ENCODE data around the gene SCRT2.

The SCRT2 gene

DNA sequence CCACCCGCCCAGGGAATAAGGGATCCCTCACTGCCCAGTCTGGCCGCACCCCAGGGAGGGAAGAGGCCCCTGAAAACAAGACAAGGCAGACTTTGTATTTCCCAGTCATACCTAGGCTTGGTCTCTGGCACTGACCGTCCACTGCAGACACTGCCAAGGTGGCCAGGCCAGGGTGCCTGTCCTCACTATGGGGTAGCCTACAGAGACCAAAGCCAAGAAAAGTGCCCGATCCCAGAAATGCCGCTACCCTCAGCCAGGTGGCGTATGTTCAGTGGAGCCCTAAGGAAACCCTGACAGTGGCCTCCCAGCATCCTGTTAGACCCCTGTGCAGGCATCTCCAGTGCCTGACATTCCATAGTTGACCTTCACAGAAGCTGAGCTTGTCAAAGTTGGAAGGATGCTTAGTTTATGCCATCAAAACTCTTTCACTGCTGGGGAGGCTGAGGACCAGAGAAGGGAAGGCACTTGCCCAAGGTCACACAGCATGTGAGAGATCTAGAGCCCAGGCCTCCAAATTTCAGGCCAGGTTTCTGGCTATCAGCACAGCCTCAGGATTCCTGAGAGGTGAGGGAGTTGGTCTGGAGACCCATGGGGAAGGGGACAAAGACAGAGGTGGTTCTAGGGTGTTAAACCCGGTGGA is 2.5 kb downstream of the SCRT2 start:
- no peak for DNase-seq (ENCODE audit: low read depth)

DNA sequence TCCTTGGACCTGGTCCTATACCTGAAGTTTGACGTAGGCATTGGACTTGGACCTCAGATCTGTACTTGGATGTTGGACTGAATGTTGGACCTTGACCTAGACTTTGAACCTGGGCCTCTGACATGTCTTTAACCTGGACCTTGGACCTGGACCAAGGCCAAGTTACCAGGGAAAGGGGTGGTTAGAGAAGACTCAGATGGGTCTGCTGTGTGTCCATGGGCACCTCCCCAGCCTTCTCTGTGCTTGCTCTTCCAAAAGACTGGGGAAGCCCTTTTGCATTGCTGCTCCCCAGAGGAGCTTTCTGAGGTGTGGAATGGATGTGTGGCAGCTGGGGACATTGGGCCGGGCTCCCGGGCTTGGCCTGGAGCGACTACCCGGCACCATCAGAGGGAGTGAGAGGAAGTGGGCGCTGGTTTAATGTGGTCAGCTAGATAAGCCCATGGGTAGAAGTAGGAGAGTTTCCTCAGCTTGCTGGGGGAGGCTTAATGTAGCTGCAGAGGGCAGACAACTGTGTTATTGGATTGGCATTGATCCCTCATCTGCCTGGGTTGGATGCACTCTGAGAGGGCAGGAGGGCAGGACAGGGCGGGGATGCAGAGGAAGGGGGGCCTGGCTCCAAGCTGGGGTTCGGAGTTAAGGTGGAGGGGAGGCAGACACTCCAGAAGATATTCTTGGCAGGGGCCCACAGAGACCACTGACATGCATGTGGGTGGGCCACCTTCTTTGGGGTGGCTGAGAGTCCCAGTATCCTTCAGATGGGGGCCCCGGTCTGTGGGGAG is 4.2 kb downstream of the SCRT2 start:
- DNase-seq (ENCODE audit: low read depth) = no peak

DNA sequence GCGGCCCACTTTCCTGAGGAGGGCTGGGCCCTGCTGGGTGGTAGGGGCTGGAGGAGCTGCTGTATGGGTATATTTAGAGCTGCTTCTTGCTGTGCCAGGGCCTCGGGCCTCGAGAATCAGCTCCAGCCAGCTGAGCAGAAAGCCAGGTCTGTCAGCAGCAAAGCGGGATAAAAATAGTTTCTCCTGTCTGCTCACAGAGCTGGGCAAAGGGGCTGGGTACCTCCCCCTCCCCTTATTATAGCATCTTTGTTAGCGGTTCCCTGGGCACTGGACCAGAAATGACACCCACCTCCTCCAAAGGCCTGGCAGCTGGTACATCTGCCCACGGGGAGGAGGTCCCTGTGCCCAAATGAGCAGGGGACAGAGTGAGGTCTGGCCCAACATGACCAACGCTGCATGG is 6.0 kb downstream of the SCRT2 start:
- no peak for DNase-seq (ENCODE audit: low read depth)

DNA sequence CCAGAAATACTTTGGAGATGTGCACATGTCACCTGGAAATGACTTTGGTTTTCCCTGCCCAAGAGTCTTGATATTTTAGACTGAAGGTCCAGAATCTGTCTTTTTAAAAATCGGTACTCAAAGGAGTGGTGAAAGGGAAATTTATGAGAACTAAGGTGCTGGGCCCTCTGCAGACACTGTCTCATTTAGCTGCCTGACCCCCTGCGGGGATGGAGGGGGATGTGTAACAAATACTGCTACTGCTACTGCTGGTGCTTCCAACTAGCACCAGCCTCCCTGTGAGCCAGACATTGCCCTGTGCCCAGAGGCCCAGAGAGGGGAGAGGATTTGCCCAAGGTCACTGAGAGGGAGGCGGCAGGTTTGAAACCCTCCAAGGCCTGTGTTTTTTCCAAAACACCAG is 7.0 kb downstream of the SCRT2 start:
- DNase-seq (ENCODE audit: low read depth) = no peak

DNA sequence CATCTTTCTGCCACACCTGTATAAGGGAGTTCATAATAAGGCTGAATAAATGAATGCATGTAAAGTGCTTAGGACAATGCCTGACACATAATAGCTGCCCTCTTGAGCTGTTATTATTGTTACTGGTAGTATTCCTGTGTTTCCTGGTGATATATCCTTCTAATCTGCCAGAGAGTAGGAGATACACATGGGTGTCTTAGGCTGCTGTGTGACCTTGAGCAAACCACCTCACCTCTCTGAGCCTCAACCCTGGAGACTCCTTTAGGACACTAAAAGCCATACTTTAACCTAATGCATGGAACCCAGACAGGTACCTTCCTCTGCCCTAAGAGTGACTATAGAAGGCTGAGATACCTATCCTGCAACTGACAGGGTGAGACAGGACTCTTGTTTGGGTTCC is 7.6 kb downstream of the SCRT2 start:
- DNase-seq (ENCODE audit: low read depth) = no peak

DNA sequence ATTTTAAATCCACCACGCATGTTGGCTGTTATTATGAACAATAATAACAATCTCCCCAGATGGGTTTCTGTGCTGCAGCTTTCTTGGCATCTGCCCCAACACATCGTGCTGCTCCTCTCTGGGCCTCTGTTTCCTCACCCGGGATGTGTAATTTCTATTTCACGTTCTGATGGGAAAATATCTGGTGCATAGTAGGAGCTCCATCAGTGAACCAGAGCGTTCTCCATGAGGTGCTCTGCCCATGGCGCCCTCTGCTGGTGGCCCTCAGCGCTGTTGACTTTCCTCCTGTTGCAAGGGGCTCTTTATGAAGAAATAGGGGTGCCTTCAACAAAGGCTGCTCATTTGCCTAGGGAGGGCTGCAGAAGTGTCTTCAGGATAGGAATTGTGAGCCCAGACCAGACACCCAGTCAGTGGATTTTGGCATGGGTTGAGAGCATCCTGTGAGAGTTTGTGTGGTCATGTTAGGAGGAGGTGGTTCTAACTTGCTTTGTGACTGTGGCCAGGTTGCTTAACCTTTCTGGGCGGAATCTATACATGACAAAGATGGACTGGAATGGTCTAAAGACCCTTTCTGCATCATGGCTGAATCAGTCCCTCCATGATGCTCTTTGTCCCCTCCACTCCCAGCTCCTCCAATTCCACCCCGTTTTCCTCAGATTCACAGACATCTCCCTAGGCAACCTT is 8.1 kb downstream of the SCRT2 start:
- DNase-seq (ENCODE audit: low read depth) = peak; percentile 45

DNA sequence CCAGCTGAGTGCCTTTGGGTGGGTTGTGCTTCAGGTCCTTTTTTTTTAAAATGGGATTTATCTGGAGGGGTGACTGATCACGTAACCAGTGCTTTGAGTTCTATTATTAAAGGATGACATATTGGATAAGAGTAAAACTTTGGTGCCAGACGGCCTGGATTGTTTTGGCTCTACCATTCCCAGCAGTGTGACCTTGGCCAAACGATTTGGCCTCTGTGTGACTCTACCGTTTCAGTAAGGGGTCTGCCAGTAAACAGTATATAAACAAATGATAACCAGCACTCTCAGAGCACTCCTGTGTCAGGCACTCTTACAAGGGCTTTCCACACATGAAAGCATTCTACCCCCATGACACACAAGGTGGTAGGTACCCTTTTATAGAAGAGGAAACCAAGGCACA is 8.7 kb downstream of the SCRT2 start:
- no peak for DNase-seq (ENCODE audit: low read depth)

DNA sequence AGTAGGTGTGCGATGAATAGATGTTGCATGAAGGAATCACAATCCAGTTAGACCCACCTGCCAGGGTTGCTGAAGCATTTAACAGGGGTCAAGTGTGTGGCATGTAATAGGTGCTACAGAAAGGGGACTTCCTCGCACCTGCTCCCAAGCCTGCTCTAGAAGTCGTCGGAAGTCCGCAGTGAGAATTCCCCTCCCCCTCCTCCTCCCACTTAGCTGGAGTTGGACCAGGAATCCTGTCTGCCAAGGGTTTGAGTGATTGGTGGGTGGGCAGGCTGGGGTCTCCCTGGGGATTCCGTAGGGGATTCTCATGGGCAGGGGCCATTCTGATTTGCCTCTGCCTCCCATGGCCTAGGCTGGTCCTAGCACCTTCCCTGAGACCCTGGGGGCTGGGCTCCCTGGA is 10.3 kb downstream of the SCRT2 start:
- no peak for DNase-seq (ENCODE audit: low read depth)

DNA sequence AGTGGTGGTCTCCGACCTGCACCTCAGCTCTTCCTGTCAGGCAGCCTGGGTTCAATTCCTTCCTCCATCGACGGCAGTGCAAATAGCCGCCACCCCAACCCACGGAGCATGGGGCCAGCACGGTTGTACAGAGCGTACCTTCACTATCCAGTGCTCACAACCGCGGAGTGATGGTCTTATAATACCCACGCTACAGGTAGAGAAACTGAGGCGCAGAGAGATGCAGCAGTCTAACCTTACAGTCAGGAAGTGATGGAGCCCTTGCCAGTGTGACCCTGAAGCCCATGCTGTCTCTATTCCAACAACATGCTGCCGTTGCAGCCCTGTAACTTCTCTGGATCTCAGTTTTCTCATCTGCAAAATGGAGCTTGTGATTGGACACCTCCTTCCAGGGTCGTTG is 11.0 kb downstream of the SCRT2 start:
- no peak for DNase-seq (ENCODE audit: low read depth)

DNA sequence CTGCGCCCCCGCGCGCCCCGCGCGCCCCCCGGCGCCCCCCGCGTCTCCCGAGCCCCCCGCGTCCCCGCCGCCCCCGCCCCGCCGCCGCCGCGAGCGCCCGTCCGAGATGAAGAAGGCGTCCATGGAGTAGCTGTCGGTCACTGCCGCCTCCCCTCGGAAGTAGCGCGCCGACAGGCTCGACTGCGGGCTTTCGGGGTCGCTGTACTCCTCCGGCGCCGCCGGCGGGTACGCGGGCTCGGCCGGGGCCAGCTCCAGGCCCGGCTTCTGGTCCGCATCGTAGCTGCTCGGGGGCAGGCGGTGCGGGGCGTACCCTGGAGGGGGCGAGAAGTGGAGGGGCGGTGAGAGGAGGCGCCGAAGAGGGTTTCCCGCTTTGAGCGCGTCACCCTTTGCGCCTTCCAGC is 11.5 kb downstream of the SCRT2 start:
- no peak for DNase-seq (ENCODE audit: low read depth)

DNA sequence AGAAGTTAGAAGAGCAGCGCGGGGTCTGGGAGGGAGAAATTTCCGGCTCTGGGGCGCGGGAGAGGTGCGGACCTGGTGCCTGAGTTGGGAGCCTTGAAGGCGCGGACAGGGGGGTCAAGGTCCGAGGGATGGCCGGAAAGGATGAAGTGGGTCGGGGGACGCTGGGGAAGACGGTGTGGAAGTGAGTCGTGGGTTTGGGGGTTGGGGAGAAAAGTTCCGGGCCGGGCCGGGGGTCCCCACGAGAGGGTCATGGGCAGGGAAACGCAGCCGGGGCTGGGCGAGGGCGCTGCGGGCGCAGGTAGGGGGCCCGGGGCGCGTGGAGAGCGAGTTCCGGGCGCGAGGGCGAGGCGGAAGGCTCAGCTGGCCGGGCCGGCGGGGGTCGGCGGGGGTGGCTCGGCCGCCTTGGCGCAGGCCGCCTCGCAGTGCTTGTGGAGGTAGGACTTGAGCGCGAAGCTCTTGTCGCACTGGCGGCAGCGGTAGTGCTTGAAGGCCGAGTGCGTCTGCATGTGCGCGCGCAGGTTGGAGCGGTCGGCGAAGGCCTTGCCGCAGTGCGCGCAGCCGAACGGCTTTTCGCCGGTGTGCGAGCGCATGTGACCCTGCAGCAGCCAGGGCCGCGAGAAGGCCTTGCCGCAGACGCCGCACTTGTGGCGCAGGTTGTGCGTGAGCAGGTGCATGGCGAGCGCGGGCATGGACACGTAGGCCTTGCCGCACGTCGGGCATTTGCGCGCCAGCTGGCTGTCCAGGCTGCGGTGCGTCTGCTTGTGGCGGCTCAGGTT is 12.1 kb downstream of the SCRT2 start:
- DNase-seq (ENCODE audit: low read depth) = peak; percentile 45

DNA sequence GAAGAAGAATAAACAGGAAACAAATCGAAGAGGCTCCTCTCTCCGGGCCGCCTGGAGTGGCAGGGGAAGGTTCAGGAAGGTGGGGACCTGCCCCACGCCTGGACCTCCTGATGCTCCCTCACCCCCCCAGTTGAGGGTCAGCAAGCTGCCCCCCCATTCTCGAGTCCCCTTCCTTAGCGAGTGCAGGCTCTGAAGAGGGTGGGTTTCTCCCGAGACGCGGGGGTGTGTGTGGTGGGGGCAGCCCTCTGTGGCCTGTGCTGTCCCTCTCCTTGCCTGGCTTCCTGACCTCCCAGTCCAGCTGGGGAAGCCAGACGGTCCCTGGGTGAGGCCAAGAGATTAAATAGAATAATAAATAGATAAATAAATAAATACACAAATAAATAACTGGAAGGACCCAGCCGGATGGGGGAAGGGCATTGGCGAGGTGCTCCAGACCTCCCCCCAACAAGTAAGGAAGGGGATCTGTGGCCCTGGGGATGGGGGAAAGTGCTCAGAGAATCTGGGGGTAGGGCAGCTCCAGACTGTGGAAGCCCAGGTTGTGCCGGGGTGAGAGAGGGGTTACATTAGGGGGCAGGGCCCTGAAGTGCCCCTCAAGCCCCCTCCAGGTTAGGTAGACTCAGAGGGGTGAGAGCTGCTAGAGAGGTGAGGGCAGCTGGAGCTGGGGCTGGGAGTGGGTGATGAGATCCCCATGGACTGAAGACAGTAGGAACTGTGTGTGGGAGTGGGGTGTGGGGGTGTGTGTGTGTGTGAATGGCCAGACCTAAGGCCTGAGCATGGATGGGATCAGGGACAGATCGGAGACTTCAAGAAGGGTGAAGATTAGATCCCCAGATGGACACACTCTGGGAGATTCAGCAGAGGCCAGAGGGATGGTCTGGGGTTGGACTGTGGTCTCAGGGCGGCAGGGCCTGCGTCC is 13.1 kb downstream of the SCRT2 start:
- no peak for DNase-seq (ENCODE audit: low read depth)

DNA sequence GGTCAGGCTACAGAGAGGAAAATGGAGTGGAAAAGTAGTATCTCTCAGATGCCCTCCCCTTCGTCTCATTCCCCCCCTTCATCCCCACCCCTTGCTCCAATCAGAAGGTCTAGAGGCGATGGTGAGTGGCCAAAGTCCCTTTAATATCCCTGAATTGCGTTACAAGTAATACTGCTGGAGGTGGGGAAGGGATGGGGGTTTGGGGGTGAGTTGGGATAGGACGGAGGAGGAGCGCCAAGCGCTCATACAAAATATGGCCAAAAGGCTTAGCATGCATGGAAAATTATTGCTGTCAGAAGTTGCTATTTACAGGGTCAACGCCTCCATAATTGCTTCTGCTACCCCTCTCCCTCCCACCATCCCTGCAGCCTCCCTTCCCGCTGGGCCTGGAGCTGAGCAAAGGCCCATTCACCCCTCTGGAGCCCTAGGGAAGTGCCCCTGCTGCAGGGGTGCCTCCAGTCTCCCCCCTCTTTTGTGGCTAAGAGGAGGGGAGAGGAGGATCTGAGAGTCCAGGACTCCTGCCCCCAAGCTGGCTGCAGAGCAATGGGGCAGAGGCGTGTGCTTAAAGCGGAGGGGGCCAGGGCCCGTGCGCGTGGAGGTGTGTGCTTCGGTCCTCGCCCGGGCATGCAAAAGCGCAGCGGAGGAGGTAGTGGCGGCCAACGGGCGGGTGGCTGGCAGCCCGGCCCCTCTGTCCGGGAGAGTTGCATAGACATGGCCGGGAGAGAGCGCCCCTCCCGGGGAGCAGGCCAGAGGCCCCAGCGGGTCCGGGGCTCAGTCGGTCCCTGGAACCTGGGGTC is 13.9 kb downstream of the SCRT2 start:
- DNase-seq (ENCODE audit: low read depth) = no peak

DNA sequence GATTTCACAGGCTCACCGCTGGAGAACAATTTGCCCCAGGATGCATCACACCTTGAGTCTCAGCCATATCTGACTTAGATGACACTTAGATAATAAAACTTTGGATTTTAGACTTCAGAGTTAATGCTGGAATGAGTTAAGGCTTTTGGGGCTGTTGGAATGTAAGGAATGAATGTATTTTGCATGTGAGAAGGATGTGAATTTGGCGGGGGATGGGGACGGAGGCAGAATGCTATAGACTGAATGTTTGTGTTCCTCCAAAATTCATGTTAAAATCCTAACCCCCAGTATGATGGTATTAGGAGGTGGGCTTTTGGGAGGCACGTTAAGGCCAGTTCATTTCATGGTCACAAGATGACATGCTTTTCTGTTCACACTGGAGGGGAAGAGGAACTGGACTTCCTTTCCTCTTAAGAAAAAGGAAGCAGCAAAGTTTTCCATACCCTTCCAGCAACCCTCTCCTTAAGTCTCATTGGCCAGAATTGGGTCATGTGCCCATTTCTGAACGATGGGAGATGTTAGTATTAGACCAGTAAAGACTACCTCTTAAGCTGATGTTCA is 16.8 kb downstream of the SCRT2 start:
- DNase-seq (ENCODE audit: low read depth) = no peak

DNA sequence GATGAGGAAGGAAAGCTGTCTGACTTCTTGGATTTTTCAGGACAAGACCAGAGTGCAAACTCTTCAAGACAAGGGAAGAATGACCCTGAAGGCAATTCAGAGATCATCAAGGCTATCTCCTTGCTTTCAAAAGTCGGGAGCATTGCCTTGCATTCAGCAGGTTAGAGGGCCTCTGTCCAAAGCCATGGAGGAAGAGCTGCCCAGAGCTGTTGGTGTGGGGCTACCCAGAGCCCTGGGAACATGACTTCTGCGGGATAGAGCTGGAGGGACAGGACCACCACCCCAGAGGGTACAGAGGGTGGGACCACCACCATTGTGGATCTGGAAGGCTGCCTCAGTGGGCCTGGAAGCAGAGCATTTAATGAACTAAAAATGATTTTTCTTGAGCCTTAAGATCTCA is 17.4 kb downstream of the SCRT2 start:
- no peak for DNase-seq (ENCODE audit: low read depth)

DNA sequence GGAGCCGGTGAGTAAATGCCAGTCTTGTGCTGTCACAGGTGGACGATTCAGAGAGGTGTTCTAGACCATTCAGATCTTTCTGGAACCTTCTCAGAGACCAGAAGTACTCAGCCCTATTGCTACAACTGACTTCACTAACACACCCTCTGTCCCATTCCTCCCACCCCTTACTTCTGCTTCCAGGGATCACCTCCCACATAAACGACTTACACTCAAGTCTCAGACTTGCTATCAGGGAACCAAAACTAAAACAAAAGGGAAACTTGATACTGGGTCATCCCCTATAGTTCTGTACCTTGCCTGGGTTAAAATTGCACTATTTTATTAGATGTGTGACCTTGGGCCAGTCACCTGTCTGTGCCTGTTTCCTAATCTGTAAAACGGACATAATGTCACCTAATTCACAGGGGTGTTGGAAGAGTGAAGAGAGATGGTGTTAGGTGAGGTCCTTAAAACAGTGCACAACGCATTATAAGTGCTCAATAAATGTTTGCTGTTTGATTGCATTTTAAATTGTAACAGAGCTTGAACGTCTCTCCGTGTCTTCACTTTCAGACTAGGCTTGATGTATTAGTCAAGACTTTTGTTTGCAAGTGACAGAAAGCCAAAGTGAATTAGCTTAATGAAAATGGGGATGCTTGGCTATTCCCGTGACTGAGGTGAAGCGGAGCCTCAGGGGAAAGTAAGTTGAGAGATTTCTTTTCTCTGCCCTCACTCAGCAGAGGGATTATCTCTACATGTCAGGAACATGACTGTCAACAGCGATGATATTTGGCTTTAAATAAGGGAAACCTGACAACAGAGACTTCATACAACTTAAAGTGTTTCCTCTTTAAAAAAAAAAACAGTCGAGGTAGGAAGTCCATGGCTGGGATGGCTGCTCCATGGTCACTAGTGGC is 19.6 kb downstream of the SCRT2 start:
- no peak for DNase-seq (ENCODE audit: low read depth)

DNA sequence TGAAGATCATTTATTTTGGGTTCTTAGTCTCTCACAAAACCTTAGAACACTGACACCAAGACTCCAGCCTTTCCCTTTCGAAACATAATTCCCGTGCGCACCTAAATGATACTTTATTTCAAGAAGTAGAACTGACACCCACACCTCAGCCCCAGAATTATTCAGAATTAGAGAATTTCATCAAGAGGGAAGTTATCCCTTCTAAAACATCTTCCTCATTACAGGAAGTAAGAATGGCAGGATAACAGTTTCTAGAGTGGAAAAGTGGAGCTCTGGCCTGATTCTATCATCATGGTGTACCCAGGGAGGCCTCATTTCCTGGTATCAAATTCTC is 21.2 kb downstream of the SCRT2 start:
- DNase-seq (ENCODE audit: low read depth) = no peak

DNA sequence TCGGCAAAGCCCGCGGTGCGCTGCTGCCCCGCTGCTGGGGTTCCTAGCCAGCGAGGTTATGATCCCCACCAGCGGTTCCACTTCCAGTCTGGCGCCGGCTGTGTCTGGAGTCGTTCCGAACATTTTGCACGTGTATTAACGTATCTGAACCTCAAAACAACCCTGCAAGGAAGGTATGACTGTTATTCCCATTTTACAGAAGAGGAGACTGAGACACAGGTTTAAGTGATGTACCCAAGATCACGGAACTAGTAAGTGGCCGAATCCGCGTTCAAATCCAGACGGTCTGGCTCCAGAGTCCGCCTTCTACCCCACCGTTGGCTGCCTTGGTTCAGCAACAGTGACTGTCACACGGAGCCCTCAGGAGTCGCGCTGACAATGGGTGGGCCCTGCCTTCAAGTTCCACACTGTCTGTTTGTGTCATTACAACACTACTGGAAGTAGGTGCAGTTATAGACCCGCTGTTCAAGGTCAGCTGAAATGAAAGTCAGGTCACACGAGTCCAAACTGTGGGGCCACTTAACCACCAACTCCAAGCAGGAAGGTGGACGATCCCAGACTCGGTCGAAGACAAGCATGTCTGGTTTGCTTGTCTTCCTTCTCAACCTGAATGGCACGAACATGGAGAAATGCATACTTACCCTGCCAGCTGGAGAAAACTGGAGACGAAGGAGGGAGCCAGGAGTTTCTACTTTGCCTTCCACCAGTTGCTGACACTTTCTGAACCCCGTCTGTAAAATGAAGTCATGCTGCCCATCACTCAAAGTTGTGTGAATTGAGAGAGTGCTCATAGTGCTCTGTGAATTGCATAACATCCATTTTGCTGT is 21.8 kb downstream of the SCRT2 start:
- DNase-seq (ENCODE audit: low read depth) = no peak
